Measurements from ENCODE around the gene CDK6. TPM values are rescaled to one million over a fixed set of nuclear protein-coding genes. Genes with fewer than 3 reads are reported as not detected.

The CDK6 gene
- total and polyA plus RNA-seq, 2 donors = 6.5 to 42.0 TPM

GRCh38 chr7:92809397-92809759, 27.0 kb downstream of the CDK6 start:
- peak overlapping the region in 1 of 2 donors; percentile 69 for H3K27ac ChIP-seq (ENCODE audit: low read depth in 1 of 2, low read length in 1 of 2)

GRCh38 chr7:92808635-92809034, 27.7 kb downstream of the CDK6 start:
- peaks cover 5 to 14% of the 10 kb centered on the region in 2 donors for H3K36me3 ChIP-seq (ENCODE audit: control insufficient read depth in 2 of 2, insufficient read depth in 2 of 2, low read length in 1 of 2)
- no peak overlapping the region for H3K4me3 ChIP-seq (ENCODE audit: low read length in 2 of 2)
- H3K9me3 ChIP-seq (ENCODE audit: control insufficient read depth in 2 of 2, insufficient read depth in 1 of 2, low read length in 1 of 2) = no peaks in the 10 kb centered on the region
- no peak for DNase-seq (ENCODE audit: low read depth in 6 of 9, low spot score in 9 of 9)
- H3K4me1 ChIP-seq (ENCODE audit: control insufficient read depth in 2 of 2, insufficient read depth in 2 of 2, low read length in 2 of 2) = peaks cover 26 to 29% of the 10 kb centered on the region in 2 donors
- H3K27me3 ChIP-seq (ENCODE audit: control insufficient read depth in 2 of 2, insufficient read depth in 1 of 2, low read length in 1 of 2) = no peaks in the 10 kb centered on the region
- H3K27ac ChIP-seq (ENCODE audit: low read depth in 1 of 2, low read length in 1 of 2) = no peak overlapping the region

More at GRCh38 chr7:92809397-92809759, 27.0 kb downstream of the CDK6 start:
- no peaks in the 10 kb centered on the region for H3K9me3 ChIP-seq (ENCODE audit: control insufficient read depth in 2 of 2, insufficient read depth in 1 of 2, low read length in 1 of 2)
- peaks cover 28 to 31% of the 10 kb centered on the region in 2 donors for H3K4me1 ChIP-seq (ENCODE audit: control insufficient read depth in 2 of 2, insufficient read depth in 2 of 2, low read length in 2 of 2)
- H3K4me3 ChIP-seq (ENCODE audit: low read length in 2 of 2) = no peak overlapping the region
- peaks cover 5 to 12% of the 10 kb centered on the region in 2 donors for H3K36me3 ChIP-seq (ENCODE audit: control insufficient read depth in 2 of 2, insufficient read depth in 2 of 2, low read length in 1 of 2)
- no peaks in the 10 kb centered on the region for H3K27me3 ChIP-seq (ENCODE audit: control insufficient read depth in 2 of 2, insufficient read depth in 1 of 2, low read length in 1 of 2)
- no peak for DNase-seq (ENCODE audit: low read depth in 6 of 9, low spot score in 9 of 9)

GRCh38 chr7:92808006-92808405, 28.4 kb downstream of the CDK6 start:
- 86% methylated on average over 2 of the region's 2 CpGs for WGBS
- Histone ChIP-seq H3K36me3 (ENCODE audit: control insufficient read depth in 2 of 2, insufficient read depth in 2 of 2, low read length in 1 of 2) (peaks cover 5 to 14% of the 10 kb centered on the region in 2 donors), H3K9me3 (ENCODE audit: control insufficient read depth in 2 of 2, insufficient read depth in 1 of 2, low read length in 1 of 2) (no peaks in the 10 kb centered on the region), H3K27ac (ENCODE audit: low read depth in 1 of 2, low read length in 1 of 2) (no peak overlapping the region), H3K4me3 (ENCODE audit: low read length in 2 of 2) (no peak overlapping the region), H3K4me1 (ENCODE audit: control insufficient read depth in 2 of 2, insufficient read depth in 2 of 2, low read length in 2 of 2) (peaks cover 29 to 35% of the 10 kb centered on the region in 2 donors), H3K27me3 (ENCODE audit: control insufficient read depth in 2 of 2, insufficient read depth in 1 of 2, low read length in 1 of 2) (no peaks in the 10 kb centered on the region)
- no peak for DNase-seq (ENCODE audit: low read depth in 6 of 9, low spot score in 9 of 9)

GRCh38 chr7:92806496-92806895, 29.9 kb downstream of the CDK6 start:
- H3K4me3 ChIP-seq (ENCODE audit: low read length in 2 of 2) = no peak overlapping the region
- no peaks in the 10 kb centered on the region for H3K27me3 ChIP-seq (ENCODE audit: control insufficient read depth in 2 of 2, insufficient read depth in 1 of 2, low read length in 1 of 2)
- WGBS = 94% methylated on average over 6 of the region's 6 CpGs
- no peak overlapping the region for H3K27ac ChIP-seq (ENCODE audit: low read depth in 1 of 2, low read length in 1 of 2)
- DNase-seq (ENCODE audit: low read depth in 6 of 9, low spot score in 9 of 9) = no peak
- peaks cover 18 to 37% of the 10 kb centered on the region in 2 donors for H3K4me1 ChIP-seq (ENCODE audit: control insufficient read depth in 2 of 2, insufficient read depth in 2 of 2, low read length in 2 of 2)
- H3K36me3 ChIP-seq (ENCODE audit: control insufficient read depth in 2 of 2, insufficient read depth in 2 of 2, low read length in 1 of 2) = peaks cover 5 to 14% of the 10 kb centered on the region in 2 donors
- no peaks in the 10 kb centered on the region for H3K9me3 ChIP-seq (ENCODE audit: control insufficient read depth in 2 of 2, insufficient read depth in 1 of 2, low read length in 1 of 2)

GRCh38 chr7:92802406-92802805, 34.0 kb downstream of the CDK6 start:
- Histone ChIP-seq H3K36me3 (ENCODE audit: control insufficient read depth in 2 of 2, insufficient read depth in 2 of 2, low read length in 1 of 2) (peaks cover 5 to 11% of the 10 kb centered on the region in 2 donors), H3K4me1 (ENCODE audit: control insufficient read depth in 2 of 2, insufficient read depth in 2 of 2, low read length in 2 of 2) (peaks cover 6 to 41% of the 10 kb centered on the region in 2 donors), H3K4me3 (ENCODE audit: low read length in 2 of 2) (no peak overlapping the region), H3K27me3 (ENCODE audit: control insufficient read depth in 2 of 2, insufficient read depth in 1 of 2, low read length in 1 of 2) (no peaks in the 10 kb centered on the region), H3K9me3 (ENCODE audit: control insufficient read depth in 2 of 2, insufficient read depth in 1 of 2, low read length in 1 of 2) (no peaks in the 10 kb centered on the region), H3K27ac (ENCODE audit: low read depth in 1 of 2, low read length in 1 of 2) (no peak overlapping the region)
- WGBS = 14% methylated on average over 4 of the region's 4 CpGs
- no peak for DNase-seq (ENCODE audit: low read depth in 6 of 9, low spot score in 9 of 9)

GRCh38 chr7:92799446-92800211, 36.7 kb downstream of the CDK6 start:
- DNase-seq (ENCODE audit: low read depth in 6 of 9, low spot score in 9 of 9) = no peak
- no peak overlapping the region for H3K27ac ChIP-seq (ENCODE audit: low read depth in 1 of 2, low read length in 1 of 2)
- no peaks in the 10 kb centered on the region for H3K27me3 ChIP-seq (ENCODE audit: control insufficient read depth in 2 of 2, insufficient read depth in 1 of 2, low read length in 1 of 2)
- peaks cover under 1 to 3% of the 10 kb centered on the region in 2 donors for H3K36me3 ChIP-seq (ENCODE audit: control insufficient read depth in 2 of 2, insufficient read depth in 2 of 2, low read length in 1 of 2)
- no peak overlapping the region for H3K4me3 ChIP-seq (ENCODE audit: low read length in 2 of 2)
- H3K4me1 ChIP-seq (ENCODE audit: control insufficient read depth in 2 of 2, insufficient read depth in 2 of 2, low read length in 2 of 2) = peaks cover 6 to 44% of the 10 kb centered on the region in 2 donors
- no peaks in the 10 kb centered on the region for H3K9me3 ChIP-seq (ENCODE audit: control insufficient read depth in 2 of 2, insufficient read depth in 1 of 2, low read length in 1 of 2)
- WGBS = 64% methylated on average over 3 of the region's 3 CpGs

- Histone ChIP-seq H3K36me3 (ENCODE audit: control insufficient read depth in 2 of 2, insufficient read depth in 2 of 2, low read length in 1 of 2) (no peaks in the 10 kb centered on the region), H3K4me1 (ENCODE audit: control insufficient read depth in 2 of 2, insufficient read depth in 2 of 2, low read length in 2 of 2) (peaks cover 11 to 44% of the 10 kb centered on the region in 2 donors), H3K27me3 (ENCODE audit: control insufficient read depth in 2 of 2, insufficient read depth in 1 of 2, low read length in 1 of 2) (no peaks in the 10 kb centered on the region), H3K4me3 (ENCODE audit: low read length in 2 of 2) (no peak overlapping the region), H3K27ac (ENCODE audit: low read depth in 1 of 2, low read length in 1 of 2) (no peak overlapping the region), H3K9me3 (ENCODE audit: control insufficient read depth in 2 of 2, insufficient read depth in 1 of 2, low read length in 1 of 2) (no peaks in the 10 kb centered on the region)
- DNase-seq (ENCODE audit: low read depth in 6 of 9, low spot score in 9 of 9) = no peak
- 60% methylated on average over 1 of the region's 1 CpG for WGBS
These were observed 37.7 kb downstream of the CDK6 start for GRCh38 chr7:92798517-92799249.

- H3K27ac ChIP-seq (ENCODE audit: low read depth in 1 of 2, low read length in 1 of 2) = no peak overlapping the region
- no peaks in the 10 kb centered on the region for H3K36me3 ChIP-seq (ENCODE audit: control insufficient read depth in 2 of 2, insufficient read depth in 2 of 2, low read length in 1 of 2)
- 87% methylated on average over 4 of the region's 4 CpGs for WGBS
- H3K4me1 ChIP-seq (ENCODE audit: control insufficient read depth in 2 of 2, insufficient read depth in 2 of 2, low read length in 2 of 2) = peaks cover 7 to 37% of the 10 kb centered on the region in 2 donors
- H3K27me3 ChIP-seq (ENCODE audit: control insufficient read depth in 2 of 2, insufficient read depth in 1 of 2, low read length in 1 of 2) = no peaks in the 10 kb centered on the region
- no peak for DNase-seq (ENCODE audit: low read depth in 6 of 9, low spot score in 9 of 9)
- H3K4me3 ChIP-seq (ENCODE audit: low read length in 2 of 2) = no peak overlapping the region
- H3K9me3 ChIP-seq (ENCODE audit: control insufficient read depth in 2 of 2, insufficient read depth in 1 of 2, low read length in 1 of 2) = no peaks in the 10 kb centered on the region
These were observed 38.7 kb downstream of the CDK6 start for GRCh38 chr7:92797693-92798092.

GRCh38 chr7:92797284-92797683, 39.1 kb downstream of the CDK6 start:
- DNase-seq (ENCODE audit: low read depth in 6 of 9, low spot score in 9 of 9) = no peak
- Histone ChIP-seq H3K27me3 (ENCODE audit: control insufficient read depth in 2 of 2, insufficient read depth in 1 of 2, low read length in 1 of 2) (no peaks in the 10 kb centered on the region), H3K27ac (ENCODE audit: low read depth in 1 of 2, low read length in 1 of 2) (no peak overlapping the region), H3K4me3 (ENCODE audit: low read length in 2 of 2) (no peak overlapping the region), H3K4me1 (ENCODE audit: control insufficient read depth in 2 of 2, insufficient read depth in 2 of 2, low read length in 2 of 2) (peaks cover 7 to 32% of the 10 kb centered on the region in 2 donors), H3K36me3 (ENCODE audit: control insufficient read depth in 2 of 2, insufficient read depth in 2 of 2, low read length in 1 of 2) (no peaks in the 10 kb centered on the region), H3K9me3 (ENCODE audit: control insufficient read depth in 2 of 2, insufficient read depth in 1 of 2, low read length in 1 of 2) (no peaks in the 10 kb centered on the region)
- 89% methylated on average over 1 of the region's 1 CpG for WGBS
